Stimulated activated CD8-positive, alpha-beta memory T cell treated with anti-CD3 and anti-CD28 coated beads, Interleukin-7, amount 100 ng/mL, for 4 hours (primary cell): Measurements from ENCODE around the gene SLC46A3.
"Not testable (repeated sequence)": the region's sequence is repeated elsewhere in the genome, so short reads cannot be mapped to it uniquely, and the experiment has no call there.

Source experiments
- DNase-seq, 2 donors: peaks; one replicate each; pipeline ENCODE4 v3.0.0-alpha.2; 2020; ENCODE audit warnings: low read depth in 2 of 2

SLC46A3 gene

GRCh38 chr13:28718543-28719226 lies at the start of gene SLC46A3:
TSS of gene SLC46A3 (minus strand) at chr13:28718970. CDS start at chr13:28717998, 972 bp downstream.
- DNase-seq, result peak; percentile 92 to 96

GRCh38 chr13:28763887-28764286 lies 45.1 kb upstream of the SLC46A3 start:
- no peak for DNase-seq

GRCh38 chr13:28761586-28761985 lies 42.8 kb upstream of the SLC46A3 start:
- DNase-seq, result no peak

GRCh38 chr13:28755546-28755870 lies 36.7 kb upstream of the SLC46A3 start:
- DNase-seq, result no peak

GRCh38 chr13:28754698-28755545 lies 36.2 kb upstream of the SLC46A3 start:
- no peak for DNase-seq

GRCh38 chr13:28753946-28754345 lies 35.2 kb upstream of the SLC46A3 start:
- no peak for DNase-seq

- DNase-seq, result no peak
These were observed 34.6 kb upstream of the SLC46A3 start for GRCh38 chr13:28753208-28753892.

- DNase-seq, result no peak
These were observed 32.6 kb upstream of the SLC46A3 start for GRCh38 chr13:28751175-28751960.

- no peak for DNase-seq
These were observed 31.6 kb upstream of the SLC46A3 start for GRCh38 chr13:28750187-28751045.

GRCh38 chr13:28747851-28748250 lies 29.1 kb upstream of the SLC46A3 start:
- no peak for DNase-seq

- no peak for DNase-seq
These were observed 27.5 kb upstream of the SLC46A3 start for GRCh38 chr13:28746287-28746612.

- DNase-seq, result no peak
These were observed 25.9 kb upstream of the SLC46A3 start for GRCh38 chr13:28744656-28745055.

GRCh38 chr13:28744091-28744536 lies 25.3 kb upstream of the SLC46A3 start:
- no peak for DNase-seq

- DNase-seq, result no peak
These were observed 24.8 kb upstream of the SLC46A3 start for GRCh38 chr13:28743499-28744083.

GRCh38 chr13:28743020-28743419 lies 24.2 kb upstream of the SLC46A3 start:
- DNase-seq, result no peak

- DNase-seq, result not testable (repeated sequence)
These were observed 23.7 kb upstream of the SLC46A3 start for GRCh38 chr13:28742445-28742844.

- no peak for DNase-seq
These were observed 22.3 kb upstream of the SLC46A3 start for GRCh38 chr13:28741084-28741491.

- no peak for DNase-seq
These were observed 20.6 kb upstream of the SLC46A3 start for GRCh38 chr13:28739376-28739775.

- no peak for DNase-seq
These were observed 16.8 kb upstream of the SLC46A3 start for GRCh38 chr13:28735481-28736029.

GRCh38 chr13:28734906-28735305 lies 16.1 kb upstream of the SLC46A3 start:
- DNase-seq, result no peak
